SKM-1 (cell line): ENCODE measurements around the gene UPF2.

Source experiments
- DNase-seq: peaks from one replicate; lab custom pipeline; 2025; ENCODE audit not compliant: unreplicated experiment; lab: John Stamatoyannopoulos, UW

UPF2 gene

GRCh38 chr10:11885437-11886137 lies 157.0 kb downstream of the UPF2 start:
- DNase-seq, result no peak

- no peak for DNase-seq
Measured at GRCh38 chr10:11884706-11885423, 157.7 kb downstream of the UPF2 start.

- no peak for DNase-seq
Measured at GRCh38 chr10:11882646-11883375, 159.8 kb downstream of the UPF2 start.

- no peak for DNase-seq
Measured at GRCh38 chr10:11881477-11882417, 160.9 kb downstream of the UPF2 start.

DNA sequence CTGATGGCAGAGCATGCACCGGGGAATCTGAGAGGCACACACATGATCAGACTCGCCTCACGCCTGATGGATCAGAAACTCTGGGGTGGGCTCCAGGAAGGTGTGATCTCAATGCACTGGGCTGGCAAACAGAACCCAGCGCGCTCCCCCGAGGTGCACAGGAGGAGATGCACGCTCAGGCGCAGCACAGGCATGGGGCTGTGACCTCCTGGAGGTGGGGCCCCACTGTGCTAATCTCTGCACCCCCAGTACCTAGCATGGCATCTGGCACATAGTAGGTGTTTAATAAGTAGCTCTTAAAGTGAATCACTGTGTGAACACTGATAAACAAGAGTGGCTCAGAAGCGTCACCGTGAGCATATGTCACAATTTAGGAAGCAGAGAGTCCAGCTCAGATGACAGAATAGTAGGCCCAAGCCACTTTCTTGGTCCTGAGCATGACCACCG lies 161.6 kb downstream of the UPF2 start:
- DNase-seq, result no peak

GRCh38 chr10:11880151-11881029 lies 162.2 kb downstream of the UPF2 start:
- no peak for DNase-seq

GRCh38 chr10:11879387-11880094 lies 163.1 kb downstream of the UPF2 start:
- DNase-seq, result no peak

DNA sequence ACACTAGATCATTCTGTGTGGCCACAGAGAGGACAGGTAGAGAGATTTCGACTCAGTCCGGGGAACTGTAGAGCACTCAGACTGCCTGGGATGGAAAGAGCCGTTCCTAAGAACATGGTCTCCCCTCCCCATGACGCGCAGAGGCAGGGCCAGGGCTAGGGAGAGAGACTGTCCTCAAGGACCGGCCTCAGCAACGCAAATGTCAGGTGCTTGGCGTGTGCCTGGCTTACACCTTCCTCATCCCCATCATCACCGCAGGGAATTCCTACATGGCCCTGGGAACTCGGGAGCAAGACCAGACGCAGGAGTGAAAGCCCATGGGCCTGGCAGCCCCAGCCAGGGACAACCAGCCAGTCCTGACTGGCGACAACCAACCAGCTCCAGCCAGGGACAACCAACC lies 163.8 kb downstream of the UPF2 start:
- DNase-seq, result no peak

GRCh38 chr10:11877591-11877905 lies 165.1 kb downstream of the UPF2 start:
- no peak for DNase-seq

DNA sequence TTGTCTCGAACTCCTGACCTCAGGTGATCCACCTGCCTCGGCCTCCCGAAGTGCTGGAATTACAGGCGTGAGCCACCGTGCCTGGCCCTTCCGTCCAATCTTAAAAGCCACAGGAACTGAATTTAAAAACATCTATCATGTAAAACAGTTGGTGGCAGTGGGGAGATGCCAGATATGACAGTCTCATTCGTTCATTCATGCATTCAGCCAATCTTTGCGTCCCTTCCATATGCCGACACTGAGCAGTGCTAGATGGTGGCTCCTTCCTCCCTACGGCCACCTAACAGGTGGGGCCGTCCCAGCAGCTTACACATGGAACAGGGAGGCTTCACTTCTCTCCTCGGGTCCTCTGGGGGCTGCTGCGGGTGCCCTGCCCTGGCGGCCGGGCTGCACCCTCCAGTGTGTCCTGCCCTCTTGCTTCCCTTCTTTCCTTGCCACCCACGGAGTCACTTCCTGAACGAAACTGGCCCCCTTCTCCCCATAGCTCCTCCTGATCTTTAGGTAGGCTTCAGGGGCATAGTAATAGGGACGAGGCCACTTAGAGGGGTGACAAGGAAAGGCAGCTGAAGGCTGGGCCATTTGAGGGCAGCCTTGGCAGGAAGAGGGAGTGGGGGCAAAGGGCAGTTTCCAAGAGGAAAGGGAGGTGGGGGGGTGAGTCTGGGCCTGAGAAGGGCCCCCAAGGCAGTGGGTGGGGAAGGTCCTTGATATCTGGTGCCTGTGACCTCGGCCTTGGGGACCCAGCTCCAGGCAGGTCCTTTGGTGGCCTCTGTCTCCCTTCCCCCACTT lies 165.6 kb downstream of the UPF2 start:
- DNase-seq, result no peak

DNA sequence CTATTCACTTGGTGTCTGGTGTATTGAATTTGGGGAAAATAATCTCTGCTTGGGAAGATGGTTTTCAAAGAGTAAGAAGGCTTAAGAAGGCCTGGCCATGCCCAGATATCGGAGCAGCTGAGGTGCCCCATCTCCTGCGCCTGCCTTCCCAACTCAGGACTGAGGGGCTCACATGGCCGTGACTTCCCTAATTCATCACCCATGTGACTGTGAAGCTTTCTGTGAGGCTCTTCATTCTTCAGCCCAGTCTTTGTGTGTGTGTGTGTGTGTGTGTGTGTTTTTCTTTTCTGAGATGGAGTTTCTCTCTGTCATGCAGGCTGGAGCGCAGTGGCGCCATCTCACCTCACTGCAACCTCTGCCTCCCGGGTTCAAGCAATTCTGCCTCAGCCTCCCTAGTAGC lies 166.3 kb downstream of the UPF2 start:
- DNase-seq, result no peak

- DNase-seq, result no peak
Measured at GRCh38 chr10:11875494-11876281, 166.9 kb downstream of the UPF2 start.

DNA sequence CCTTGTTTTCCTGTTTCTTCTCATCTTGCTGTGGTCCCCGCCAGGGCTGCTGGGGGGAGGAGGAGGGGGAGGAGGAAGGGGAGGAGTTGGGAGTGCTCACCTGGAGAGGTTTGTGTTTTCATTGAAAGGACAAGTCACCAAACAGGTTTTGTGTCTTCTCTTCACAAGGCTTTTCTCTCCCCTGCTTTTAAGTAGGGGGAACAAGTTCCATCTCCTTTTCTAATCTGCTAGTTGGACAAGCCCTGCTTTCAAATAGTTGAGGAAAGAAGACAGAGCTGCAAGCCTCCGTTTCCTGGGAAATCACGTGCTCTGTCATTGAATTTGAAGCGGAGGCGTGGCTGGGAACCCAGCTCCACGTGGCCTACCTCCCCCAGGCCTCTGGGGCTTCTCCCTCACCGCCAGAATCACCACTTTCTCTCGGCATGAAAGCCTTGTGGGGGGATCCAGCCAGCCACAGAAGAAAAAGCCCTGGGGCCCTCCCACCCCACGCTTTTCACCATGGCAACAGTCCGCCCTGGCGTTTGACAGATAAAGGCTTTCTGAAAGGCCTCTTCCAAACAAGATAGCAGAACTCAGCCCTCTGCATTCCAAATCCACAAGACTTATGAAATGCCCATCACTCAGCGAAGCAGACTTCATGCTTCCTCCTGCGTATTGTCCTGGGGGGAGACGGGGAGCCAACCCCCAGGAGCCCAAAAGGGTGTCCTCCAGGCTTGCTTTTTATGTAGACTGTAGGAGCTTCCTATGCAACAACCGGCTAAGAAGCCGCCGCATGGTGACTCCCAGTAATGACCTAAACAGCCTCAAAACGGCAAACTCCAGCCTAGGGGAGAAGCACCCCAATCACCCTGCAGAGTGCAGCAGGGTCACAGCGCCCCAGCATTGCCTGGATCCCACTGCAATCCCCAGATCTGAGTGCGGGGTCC lies 167.8 kb downstream of the UPF2 start:
- no peak for DNase-seq

- no peak for DNase-seq
Measured at GRCh38 chr10:11871466-11871865, 171.1 kb downstream of the UPF2 start.

DNA sequence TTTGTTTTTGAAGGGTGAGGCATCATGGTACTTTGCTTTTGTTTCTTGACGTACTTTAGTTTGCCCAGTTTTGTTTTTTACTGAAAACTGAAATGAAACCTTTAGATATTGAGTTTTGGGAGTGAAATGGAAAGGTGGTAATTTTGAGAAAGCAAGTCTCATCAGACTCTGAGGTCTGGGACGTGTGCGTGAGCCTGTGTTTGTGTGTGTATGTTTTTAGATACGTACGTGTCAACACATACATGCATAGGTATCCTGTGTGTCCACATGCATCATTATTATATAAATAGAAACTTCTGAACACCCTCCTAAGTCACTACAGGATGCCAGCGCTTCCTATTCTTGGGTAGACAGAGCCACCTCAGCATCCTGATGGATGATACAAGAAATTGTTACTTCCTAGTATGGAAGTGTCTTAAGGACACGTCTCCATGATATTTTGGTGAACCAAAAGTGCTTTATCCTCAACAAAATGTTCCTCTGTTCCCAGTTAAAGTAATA lies 171.7 kb downstream of the UPF2 start:
- no peak for DNase-seq

DNA sequence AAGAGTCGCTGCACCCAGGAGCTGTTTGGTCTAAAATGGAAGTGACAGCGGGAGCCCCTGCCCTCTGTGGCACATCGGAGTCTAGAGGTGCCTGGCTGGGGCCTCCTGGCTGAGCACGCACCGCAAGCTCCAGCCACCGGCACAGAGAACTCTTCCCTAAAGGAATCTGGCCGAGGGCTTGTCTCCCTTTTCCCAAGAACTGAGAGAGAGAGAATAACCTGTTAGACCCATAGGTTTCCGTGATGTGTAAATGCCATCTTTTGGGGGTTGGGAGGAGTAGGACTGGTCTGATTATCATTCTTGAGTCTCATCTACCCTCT lies 172.2 kb downstream of the UPF2 start:
- DNase-seq, result no peak
